GM19463 (cell line): ENCODE data around the gene ITGB1BP1.

Experiments
- ATAC-seq: cut with Tn5 transposase; IDR thresholded peaks from one replicate; pipeline ENCODE4 v1.9.1; 2021; ENCODE audit warnings: mild to moderate bottlenecking, moderate library complexity; ENCODE audit not compliant: unreplicated experiment

ITGB1BP1 gene

DNA sequence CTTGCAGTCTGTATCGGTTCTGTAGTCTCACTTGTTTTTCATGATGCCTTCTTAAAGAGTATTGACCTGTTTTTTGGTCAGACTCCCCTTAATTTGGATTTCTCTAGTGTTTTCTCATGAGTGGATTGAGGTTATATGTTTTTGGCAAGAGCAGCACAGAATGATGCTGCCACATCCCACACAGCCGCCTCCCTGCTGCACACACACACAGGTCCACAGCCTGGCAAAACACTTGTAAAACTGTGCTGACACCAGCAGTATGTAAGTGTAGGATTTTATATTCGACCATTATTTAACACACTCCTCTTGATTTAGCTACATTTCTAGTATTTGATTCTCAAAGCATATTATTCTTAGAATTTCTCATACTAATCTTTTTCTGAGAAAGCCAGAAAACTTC is 68.1 kb downstream of the ITGB1BP1 start:
- ATAC-seq, result no peak

DNA sequence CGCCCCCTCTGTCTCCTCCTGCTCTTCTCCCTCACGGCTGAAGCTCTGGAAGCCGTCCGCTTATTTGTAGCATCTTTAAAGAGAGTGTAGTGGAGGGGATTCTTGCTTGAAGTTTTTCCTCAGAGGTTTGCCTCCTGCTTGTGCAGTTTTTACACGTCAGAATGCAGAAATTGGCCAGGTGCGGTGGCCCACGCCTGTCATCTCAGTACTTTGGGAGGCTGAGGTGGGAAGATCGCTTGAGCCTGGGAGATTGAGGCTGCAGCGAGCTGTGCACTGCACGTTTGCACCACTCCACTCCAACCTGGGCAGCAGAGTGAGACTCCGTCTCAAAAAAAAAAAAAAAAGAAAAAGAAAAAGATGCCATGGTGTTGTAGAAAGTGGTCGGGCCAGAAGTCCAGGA is 69.0 kb downstream of the ITGB1BP1 start:
- no peak for ATAC-seq
